IPS DF 19.7 (cell line): ENCODE results near the gene NEK4.

Experiments
- DNase-seq: peaks from one replicate; pipeline ENCODE4 v3.0.0-alpha.2; 2013; ENCODE audit warnings: low read depth, low spot score

Gene NEK4

DNA sequence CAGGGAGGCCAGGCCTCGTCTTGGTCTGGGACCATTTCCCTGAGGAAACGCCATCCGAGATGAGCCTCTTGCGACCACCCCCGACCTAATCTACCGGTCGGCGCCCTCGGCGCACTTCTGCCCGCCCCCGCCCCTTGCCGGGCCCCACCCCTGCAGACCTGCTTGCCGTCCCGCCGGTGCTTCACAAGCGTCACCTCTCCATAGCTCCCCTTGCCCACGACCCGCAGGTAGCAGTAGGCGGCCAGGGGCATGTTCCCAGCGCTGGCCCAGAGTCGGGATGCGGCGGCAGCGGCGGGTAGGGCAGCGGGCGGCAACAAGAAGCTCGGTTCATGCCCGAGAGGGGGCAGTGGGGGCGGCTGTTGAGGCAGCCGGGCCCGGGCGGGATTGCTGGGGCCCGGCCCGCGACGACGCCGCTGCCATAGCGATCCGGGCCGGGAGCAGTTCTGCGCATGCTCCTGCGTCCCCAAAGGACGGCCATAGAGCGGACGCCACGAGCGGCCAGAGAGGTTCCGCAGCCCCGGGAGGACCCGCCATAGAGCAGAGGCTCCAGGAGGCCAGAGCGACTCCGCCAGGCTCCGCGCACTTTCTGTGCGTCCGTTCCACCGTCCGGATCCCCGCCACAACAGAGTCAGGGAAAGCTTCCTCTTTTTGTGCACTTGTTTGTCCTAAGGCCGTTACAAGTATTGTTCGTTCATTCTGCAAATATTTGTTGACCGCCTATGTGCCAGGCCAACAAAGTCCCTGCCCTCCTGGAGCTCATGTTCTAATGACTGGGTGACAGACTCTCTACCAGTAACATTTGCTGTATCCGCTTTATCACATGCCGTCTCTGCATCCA is at the start of gene NEK4:
NEK4 (minus strand) TSS at position 445 of the 838 bp plus-strand sequence; CDS start at position 251, 194 bp downstream.
- peak; percentile 65 for DNase-seq

DNA sequence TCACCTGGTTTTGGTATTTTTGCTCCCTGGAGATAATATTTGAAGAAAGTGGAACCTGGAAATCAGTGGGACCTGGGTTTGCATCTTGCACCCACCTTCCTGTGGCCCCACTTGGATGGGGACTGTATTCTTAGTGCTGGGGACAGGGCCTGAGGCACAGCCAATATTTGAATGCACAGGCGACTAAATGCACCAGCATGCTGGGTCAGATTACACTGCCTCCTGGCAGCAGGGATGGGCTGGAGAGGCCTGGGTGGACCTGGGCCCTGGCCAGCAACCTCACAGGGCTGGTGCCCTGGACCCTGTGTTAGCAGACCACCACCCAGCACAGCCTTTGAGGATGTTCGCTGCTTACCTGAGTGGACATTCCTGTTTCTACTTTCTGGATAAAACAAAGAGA is 49.2 kb upstream of the NEK4 start:
- DNase-seq, result no peak

DNA sequence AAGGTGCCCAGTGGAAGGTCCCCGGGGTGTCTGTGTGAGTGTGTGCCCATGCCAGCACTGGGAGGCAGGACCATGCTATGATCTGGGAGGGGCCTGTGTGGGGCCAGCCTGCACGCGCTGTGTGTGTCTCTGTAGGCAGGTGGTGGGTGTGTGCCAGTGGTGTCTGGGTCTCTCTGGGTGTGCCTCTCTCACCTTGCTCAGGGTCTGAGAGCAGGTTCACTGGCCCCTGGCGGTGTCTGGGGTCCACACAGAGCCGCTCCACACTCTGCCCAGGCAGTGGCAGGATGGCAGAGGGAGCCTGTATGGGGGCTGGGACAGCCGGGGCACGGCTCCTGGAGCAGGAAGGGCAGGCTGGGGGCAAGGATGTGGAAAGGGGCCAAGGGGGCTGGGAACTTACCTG is 47.1 kb upstream of the NEK4 start:
- DNase-seq, result no peak

DNA sequence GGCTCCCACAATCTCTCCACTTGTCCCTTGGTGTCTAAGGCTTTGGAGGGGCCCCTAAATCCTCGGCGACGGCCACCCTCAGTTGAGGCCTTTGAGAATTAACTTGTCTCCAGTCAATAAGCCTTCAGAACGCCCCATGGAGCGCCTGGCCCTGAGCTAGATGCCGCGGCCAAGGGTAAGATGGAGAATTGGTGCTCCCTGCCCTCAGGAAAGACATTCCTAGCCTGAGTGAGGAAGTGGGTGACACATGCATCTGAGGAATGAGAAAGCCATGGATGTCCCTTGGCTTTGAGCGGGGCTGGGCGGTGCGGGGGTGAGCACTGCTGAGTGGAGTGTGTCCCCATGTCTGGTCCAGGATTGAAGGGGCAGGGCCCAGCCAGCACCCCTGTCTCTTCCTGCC is 46.5 kb upstream of the NEK4 start:
- no peak for DNase-seq

DNA sequence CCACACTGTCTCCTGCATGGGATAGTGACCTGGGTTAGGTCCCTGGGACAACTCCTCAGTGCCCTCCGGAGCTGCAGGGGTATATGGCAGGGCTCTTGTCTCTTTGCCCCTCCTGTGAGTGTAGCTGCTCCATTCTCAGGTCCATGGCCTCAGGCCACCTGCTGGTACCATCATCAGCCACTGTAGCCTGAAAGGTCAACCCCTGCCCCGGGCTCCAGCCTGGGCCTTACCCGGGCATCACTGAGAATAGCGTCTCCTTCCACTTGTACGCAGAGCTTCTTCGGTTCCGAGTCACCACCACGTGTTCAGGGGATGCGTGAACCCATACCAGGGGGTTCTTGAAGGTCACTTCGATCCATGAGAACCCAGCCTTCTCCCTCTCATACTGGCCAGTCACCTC is 45.9 kb upstream of the NEK4 start:
- DNase-seq, result no peak

DNA sequence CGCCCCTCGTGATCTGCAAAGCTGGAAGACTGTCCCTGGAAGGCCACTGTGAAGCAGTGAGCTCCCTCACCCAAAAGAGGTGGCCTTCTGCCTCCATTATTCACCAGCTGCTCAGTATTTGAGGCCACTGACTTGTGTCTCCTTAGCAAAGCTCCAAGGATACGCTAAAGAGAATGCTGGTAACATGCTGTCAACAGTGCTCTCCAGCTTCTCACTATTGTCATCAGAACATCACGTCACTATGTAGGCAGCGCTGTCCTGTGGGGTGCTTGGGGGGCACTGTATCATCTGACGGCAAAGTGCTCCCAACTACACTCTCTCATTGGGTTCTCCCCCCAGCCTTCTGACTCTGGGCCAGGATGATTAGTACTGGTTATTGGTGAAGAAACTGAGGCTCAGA is 45.5 kb upstream of the NEK4 start:
- no peak for DNase-seq

DNA sequence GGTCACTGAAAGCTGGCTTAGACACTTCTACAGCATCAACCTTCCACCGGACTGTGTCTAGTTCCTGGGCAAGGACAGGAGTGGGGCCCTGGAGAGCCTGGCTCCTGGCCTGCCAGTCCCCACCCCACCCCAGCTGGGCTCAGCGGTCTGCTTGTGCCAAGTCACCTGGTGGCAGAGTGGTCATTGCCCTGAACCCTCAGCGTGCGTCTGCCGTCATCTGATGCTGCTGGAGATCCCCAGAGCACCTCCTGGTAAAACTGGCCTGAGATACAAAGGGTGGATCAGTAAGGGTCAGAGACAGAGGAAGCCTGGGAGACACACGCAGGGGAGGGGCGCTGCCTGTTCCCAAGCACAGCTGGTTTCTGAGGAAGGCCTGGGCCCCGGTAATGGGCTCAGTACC is 43.1 kb upstream of the NEK4 start:
- no peak for DNase-seq

DNA sequence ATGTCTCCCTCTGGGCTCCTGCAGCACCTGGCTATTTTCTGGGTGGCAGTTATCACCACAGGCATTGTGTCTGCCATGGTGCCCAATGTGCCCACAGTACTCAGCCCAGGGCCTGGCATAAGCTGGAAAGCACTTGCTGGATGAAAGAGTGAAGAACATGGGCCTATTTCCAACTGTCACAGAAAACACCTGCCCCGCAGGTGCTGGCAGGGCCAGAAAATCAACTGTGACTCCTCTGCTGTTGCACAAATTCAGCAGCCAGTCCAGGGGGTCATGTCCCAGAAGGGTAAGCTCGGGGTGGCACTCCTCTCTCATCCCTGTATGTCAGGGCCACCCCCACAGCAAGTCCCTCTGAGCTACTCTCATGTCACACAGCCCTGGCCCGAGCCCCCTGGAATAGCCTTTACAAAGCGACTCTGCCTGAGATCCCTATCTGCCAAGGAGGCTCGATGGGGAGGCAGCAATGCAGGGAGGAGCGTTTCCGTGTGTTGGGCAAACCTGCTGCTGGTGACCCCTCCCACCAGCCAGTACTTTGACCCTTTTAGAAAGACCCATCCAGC is 40.8 kb upstream of the NEK4 start:
- no peak for DNase-seq

DNA sequence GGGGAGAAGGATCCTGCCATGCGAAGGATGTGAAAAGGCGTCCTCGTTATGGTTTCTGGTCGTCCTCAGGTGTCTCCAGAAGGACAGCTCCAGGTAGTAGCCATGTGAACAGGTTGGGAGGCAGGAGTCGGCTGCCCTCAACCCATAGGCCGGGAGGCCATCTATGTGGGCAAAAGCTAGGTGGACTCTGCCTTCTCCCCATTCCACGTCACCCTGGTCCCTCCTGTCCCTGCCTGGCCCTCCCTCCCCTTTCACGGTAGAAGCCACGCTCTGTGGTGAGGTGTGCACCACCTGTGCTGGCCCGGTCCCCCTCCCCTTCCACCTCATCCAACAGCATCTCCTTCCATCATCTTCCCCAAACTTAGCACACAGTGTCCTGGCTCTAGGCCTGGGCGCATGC is 40.2 kb upstream of the NEK4 start:
- DNase-seq, result no peak

DNA sequence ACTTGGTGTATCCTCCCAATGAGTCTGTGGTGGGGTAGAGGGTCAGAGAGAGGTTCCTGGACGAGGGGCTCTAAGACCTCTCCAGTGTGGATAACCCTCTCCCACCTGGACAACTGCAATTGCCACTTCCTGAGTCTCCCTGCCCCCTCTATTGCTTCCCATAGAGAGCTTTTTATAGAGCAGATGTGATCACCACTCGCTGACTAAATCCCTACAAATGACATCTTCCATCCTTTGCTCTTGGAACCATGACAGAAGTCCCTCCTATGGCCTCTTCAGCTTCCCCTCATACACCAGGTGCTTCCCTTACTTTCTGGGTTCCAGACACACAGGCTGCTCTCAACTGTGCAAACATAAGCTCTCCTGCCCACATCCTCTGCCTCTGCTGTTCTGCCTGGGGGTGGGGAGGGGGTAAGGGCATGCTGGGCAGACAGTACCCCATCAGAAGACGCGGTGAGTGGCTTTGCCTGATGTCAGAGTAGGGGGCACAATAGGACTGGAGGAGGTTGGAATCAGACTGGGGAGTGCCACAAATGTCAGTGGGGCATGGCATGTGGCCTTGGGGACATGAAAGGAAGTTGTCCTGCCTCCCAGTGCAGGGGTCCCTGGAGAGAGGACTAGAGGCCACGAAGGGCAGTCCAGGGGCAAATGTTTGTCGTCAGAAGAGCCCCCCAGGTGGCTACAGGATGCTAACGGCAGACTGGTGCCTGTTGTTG is 39.1 kb upstream of the NEK4 start:
- DNase-seq, result no peak

DNA sequence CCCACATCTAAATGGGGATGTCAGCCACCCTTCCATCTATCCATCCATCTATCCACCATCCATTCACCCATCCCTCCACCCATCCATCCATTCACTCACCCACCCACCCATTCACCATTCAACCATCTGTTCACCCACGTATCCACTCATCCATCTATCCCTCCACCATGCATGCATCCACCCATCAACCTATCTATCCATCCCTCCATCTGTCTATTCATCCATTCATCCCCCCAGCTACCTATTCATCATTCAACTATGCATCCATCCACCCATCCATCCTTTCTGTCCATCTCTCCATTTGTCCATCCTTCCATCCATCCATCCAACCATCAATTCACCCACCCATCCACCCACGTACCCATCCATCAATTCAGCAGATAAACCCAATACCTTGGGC is 38.4 kb upstream of the NEK4 start:
- DNase-seq, result no peak

DNA sequence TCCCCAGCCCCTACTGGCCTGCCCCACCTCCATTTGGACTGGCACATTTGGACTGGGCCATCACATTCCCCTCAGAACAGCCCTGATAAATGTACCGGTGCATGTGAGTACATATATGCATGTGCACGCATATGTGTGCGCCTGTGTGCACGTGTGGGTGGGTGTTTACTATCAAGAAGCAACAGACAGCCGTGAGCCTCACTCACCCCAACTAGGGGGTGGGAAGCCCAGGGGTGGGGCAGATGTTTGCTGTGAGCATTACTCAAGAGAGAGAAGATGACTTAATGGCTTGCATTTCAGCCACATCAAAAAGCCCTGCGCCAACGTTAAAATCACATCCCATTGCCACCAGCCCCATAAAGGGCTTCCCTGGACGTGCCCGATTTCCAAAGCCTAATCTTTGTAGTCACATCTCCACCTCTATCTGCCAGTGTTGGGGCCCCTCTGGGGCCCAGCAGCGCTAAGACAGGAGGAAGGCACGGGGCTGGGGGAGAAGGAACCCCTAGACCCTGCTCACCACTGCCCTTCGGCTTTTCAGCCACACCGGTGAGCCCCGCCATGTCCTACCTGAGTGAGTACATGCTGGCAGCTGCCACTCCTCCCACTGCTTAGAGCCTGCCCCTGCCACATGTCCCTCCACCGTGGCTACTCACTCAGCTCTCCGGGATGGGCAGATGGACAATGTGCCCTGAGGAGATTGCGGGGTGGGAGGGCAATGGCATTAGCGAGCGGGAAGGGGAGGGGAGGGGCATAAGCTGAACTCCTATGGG is 34.7 kb upstream of the NEK4 start:
- DNase-seq, result no peak

DNA sequence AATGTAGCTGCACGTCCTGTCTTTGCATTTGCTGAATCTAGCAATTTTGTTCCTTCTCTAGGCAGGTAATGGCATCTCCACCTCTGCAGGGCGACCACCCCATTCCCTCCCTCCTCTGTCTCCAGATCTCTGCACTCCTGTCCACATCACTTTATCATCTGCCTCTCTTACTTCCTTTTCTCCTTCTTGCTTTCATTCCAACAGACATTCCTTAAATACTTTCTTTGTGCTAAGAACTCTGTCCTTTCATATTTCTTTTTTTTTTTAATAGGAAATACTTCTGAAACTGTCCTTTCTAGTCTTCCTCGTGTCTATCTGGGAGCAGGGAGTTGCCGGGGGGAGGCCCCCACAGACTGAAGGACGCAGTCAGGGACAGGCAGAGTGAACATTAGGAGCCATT is 31.1 kb upstream of the NEK4 start:
- no peak for DNase-seq

DNA sequence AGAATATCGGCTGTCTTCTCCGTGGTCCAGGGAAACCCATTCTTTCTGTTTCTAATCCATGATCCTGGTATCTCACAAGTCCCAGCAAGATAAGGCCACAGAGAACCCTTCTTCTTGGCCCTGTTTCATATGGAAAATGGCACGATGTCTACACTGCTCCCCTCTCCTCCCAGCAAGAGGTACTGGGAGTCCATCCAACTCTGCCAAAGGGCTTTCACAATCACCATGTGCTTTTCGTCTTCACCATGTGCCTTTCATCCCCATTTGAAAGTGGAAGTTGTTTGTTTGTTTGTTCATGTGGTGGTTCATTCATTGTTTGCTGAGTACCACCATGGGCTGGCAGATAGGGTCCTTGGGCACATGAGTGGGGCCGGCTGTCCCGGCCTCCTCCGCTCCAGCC is 29.3 kb upstream of the NEK4 start:
- no peak for DNase-seq

DNA sequence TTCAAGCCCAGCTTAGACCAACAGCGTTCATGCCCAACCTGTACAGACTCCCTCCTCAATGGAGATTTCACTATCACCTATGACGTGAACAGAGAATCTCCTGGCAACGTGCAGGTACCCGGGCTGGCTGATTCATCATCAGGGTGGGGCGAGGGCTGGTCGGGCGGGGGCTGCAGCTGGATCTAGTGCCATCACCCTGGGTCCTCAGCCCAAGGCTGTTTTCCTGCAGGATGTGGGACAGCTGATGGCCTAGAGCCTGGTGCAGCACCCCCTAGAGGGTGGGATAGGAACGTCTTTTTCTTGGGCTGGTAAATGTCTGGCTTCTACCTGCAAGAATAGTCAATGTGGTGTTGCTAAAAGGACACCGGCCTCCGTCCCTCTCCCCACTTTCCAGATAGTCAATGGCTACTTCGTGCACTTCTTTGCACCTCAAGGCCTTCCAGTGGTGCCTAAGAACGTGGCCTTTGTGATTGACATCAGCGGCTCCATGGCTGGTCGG is 28.3 kb upstream of the NEK4 start:
- peak; percentile 45 for DNase-seq

DNA sequence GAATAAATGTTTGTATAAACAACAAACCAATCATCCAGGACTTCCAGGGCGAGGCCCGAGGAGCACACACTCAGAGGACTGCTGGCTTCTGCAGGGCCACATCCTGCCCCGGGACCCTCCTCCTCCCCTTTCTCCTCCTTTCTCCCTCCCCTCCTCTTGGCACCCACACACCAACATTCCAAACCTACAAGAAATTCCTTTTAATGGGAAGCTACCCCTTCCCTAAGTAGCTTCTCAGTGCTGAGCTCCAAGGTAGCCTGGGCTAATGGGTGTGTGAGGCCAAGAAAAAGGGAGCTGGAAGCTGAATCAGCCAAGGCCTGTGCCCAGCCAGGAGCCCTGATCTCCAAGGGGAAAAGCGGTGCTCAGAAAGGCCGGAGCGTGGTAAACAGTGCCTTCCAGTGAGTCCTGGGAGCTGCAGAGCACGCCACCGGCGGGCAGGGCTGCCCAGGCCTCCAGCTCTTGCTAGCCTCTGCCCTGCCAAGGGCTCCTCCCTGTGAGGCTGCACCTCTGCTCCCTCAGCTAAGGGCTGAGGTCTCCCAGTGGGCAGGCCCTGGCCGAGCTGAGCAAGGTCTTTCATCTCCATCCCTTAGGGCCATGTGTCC is 27.7 kb upstream of the NEK4 start:
- DNase-seq, result no peak

DNA sequence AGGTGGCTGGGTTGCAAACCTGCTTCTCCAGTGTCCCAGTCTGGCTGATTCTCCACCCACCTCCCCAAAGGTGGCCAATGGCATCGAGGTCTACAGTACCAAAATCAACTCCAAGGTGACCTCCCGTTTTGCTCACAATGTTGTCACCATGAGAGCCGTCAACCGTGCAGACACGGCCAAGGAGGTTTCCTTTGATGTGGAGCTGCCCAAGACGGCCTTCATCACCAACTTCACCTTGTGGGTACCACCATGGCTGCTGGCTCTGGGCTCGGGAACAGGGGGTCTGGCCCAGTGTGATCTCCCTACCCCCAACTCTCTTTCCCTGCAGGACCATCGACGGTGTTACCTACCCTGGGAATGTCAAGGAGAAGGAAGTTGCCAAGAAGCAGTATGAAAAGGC is 25.7 kb upstream of the NEK4 start:
- no peak for DNase-seq

DNA sequence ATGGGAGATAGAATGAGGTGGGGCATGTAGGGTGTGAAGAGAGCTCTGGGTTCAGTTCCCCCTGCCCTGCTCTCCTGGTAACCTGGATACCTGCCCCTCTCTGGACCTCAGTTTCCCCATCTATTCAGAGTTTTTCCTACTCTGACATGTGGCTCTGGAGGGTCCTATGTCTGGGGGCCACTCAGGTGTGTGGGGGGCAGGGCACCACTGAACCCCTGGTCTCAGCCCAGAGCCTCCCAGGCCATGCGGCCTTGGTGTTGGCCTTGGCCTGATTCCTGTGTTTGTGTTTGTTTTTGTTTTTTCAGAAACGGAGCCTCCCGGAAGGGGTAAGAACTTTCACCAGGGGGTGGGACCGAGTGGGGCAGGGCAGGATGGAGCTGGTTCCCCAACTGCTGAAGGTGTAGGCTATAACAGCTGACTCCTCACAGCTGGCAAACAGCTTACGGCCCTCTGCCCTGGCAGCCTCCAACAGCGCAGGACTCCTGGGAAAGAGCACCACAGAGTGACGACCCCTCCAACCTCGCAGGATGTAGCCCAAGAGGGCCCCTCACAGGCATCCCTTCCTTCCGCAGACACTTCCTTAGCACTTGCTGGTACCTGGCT is 24.7 kb upstream of the NEK4 start:
- no peak for DNase-seq

DNA sequence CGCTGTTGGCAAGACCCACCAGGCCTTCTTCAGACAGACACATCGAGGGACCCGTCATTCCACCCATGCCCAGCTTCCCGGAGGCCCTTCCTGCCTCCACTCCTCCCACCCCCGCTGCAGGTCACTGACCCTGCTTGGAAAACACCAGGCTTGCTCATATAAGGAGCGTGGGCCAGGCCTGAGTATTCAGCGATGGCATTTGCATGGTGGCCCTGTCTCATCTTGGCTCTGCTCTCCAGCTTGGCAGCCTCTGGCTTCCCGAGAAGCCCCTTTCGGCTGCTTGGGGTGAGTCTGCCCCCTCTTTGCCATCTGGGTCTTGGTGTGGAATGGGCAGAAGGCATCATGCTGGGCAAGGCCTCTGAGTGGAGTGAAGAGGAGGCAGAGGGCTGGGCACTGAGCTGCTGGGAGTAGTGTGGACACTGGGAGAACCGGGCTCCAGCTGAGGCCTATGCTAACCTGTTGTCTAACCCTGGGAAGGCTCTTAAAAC is 23.9 kb upstream of the NEK4 start, which contains the start of gene ITIH3:
ITIH3 (plus strand) TSS at position 185 of the 488 bp plus-strand sequence; CDS start at position 193, 8 bp downstream.
- no peak for DNase-seq

DNA sequence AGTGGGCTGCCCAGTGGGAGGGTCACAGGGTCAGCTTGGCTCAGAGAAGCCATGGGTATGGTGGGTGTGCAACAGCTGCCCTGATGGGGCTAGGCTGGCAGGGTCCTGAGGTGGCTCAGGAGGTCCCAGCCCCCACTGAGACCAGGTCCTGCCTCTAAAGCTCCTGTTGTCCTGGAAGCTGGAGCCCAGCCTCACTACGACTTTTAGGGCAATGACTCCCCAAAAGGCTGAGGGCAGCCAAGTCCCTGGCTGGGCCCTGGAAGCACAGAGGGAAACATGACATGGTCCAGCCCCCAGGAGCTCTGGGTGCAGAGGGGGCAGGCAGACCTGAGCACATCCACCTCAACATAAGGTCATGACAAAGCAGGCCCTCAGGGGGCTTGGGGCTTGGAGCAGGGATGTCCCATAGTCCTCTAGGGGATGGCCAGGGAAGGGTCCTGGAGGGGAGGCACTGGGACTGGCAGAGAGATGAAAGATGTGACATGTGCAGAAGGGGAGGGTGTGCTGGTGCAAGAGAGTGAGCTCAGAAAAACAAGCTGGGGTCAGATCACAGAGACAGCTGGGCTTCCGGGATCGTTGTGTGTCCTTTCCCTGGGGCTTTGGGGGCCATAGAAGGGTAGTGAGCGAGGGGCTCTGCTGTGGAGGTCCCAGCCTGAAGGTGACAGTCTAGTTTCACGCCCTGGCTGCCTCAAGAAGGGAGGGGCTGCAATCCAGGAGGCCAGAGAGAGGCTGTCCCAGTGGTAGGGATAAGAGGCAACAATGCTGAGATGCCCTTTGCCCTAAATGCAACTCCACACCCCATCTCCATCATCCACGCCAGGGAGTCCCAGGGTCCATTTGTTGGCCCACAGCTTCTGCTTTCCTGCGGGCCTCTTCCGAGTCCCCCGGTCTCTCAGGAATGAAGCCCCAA is 23.2 kb upstream of the NEK4 start:
- DNase-seq, result no peak
